RWPE1 (cell line): Measurements from ENCODE around the gene TCEA2.

ENCODE experiments used
- CTCF ChIA-PET: fragments of 350-600 bp; sonication (Branson Sonifier 250); formaldehyde crosslinking; extraction: SDS; loops from one replicate; lab custom pipeline; 2021; lab: Yijun Ruan, JAX
- POLR2A ChIA-PET: fragments of 400-600 bp; formaldehyde crosslinking; extraction: SDS; loops from one replicate; lab custom pipeline; 2020; ENCODE audit warnings: antibody characterized with exemption; ENCODE audit not compliant: low non-redundant PET; lab: Yijun Ruan, JAX
- DNase-seq: peaks from one replicate; pipeline ENCODE4 v3.0.0; 2012; ENCODE audit warnings: low spot score
- H3K27ac ChIP-seq: fragments of 450-650 bp; 2 replicates; pipeline ENCODE4 v1.5.1; 2017
- CTCF ChIP-seq: fragments of 450-650 bp; conservative IDR thresholded peaks from 2 replicates; pipeline ENCODE4 v1.5.1; 2017; ENCODE audit warnings: low read depth, mild to moderate bottlenecking

Gene TCEA2

GRCh38 chr20:64051033-64051452 lies 12.0 kb upstream of the TCEA2 start:
- no peak for TF ChIP-seq CTCF

GRCh38 chr20:64051561-64052325 lies 11.3 kb upstream of the TCEA2 start:
- ChIA-PET POLR2A (interaction anchor here (1.9 kb wide), 1 partner anchor 11 kb away, joined by 8 read pairs; the partner anchor contains the start of gene TCEA2), CTCF (interaction anchor here (0.6 to 5.6 kb wide), 3 partner anchors 13 to 60 kb away, joined by 3 to 96 read pairs (median 4); no protein-coding TSS in a partner anchor)
- H3K27ac ChIP-seq, result peak overlapping the region; percentile 4; the same call in 1 of the 2 replicates
- no peak for TF ChIP-seq CTCF
- DNase-seq, result no peak

More at GRCh38 chr20:64051033-64051452, 12.0 kb upstream of the TCEA2 start:
- no peak overlapping the region for H3K27ac ChIP-seq
- CTCF ChIA-PET, result interaction anchor here (0.5 to 5.6 kb wide), 2 partner anchors 12 to 852 kb away, joined by 3 to 96 read pairs; no protein-coding TSS in a partner anchor
- POLR2A ChIA-PET, result no interaction called here
- no peak for DNase-seq

GRCh38 chr20:64052326-64052722 lies 10.7 kb upstream of the TCEA2 start:
- CTCF ChIA-PET, result interaction anchor here (0.6 to 5.6 kb wide), 4 partner anchors 13 to 394 kb away, joined by 3 to 96 read pairs (median 4); no protein-coding TSS in a partner anchor
- no peak for DNase-seq
- TF ChIP-seq CTCF, result no peak
- peak overlapping the region; percentile 4; the same call in 1 of the 2 replicates for H3K27ac ChIP-seq
- POLR2A ChIA-PET, result interaction anchor here (1.9 kb wide), 1 partner anchor 11 kb away, joined by 8 read pairs; the partner anchor contains the start of gene TCEA2

GRCh38 chr20:64052987-64053840 lies 9.8 kb upstream of the TCEA2 start:
- ChIA-PET CTCF (interaction anchor here (0.5 to 5.6 kb wide), 7 partner anchors 8 to 589 kb away, joined by 3 to 96 read pairs (median 3); no protein-coding TSS in a partner anchor), POLR2A (interaction anchor here (1.9 kb wide), 1 partner anchor 10 kb away, joined by 8 read pairs; the partner anchor contains the start of gene TCEA2)
- no peak for TF ChIP-seq CTCF

GRCh38 chr20:64053841-64054661 lies 8.9 kb upstream of the TCEA2 start:
- no peak; the same call in 1 of the 2 replicates for TF ChIP-seq CTCF
- ChIA-PET POLR2A (interaction anchor here (0.5 to 1.9 kb wide), 3 partner anchors 9 to 83 kb away, joined by 3 to 8 read pairs (median 8); partner anchors contain the start of gene TCEA2), CTCF (interaction anchor here (0.6 to 5.6 kb wide), 4 partner anchors 9 to 27 kb away, joined by 3 to 96 read pairs (median 4); no protein-coding TSS in a partner anchor)
- no peak for DNase-seq
- peak overlapping the region; percentile 53 for H3K27ac ChIP-seq

More at GRCh38 chr20:64052987-64053840, 9.8 kb upstream of the TCEA2 start:
- H3K27ac ChIP-seq, result peak overlapping the region; percentile 53
- DNase-seq, result no peak
